HG03571 (cell line): ENCODE results near the gene ZNF326.
"Not testable (repeated sequence)": the region's sequence is repeated elsewhere in the genome, so short reads cannot be mapped to it uniquely, and the experiment has no call there.

Experiments
- ATAC-seq: cut with Tn5 transposase; IDR thresholded peaks from one replicate; pipeline ENCODE4 v1.9.1; 2021; ENCODE audit not compliant: unreplicated experiment

ZNF326 gene

GRCh38 chr1:89995598-89996449 is 914 bp downstream of the ZNF326 start:
- ATAC-seq, result no peak

- ATAC-seq, result no peak
Measured at GRCh38 chr1:89996450-89997110, 1.7 kb downstream of the ZNF326 start.

GRCh38 chr1:89997152-89997551 is 2.2 kb downstream of the ZNF326 start:
- not testable (repeated sequence) for ATAC-seq

GRCh38 chr1:89998306-89998705 is 3.4 kb downstream of the ZNF326 start:
- no peak for ATAC-seq

GRCh38 chr1:89999208-89999607 is 4.3 kb downstream of the ZNF326 start:
- ATAC-seq, result no peak

- ATAC-seq, result no peak
Measured at GRCh38 chr1:89999628-90000027, 4.7 kb downstream of the ZNF326 start.

- no peak for ATAC-seq
Measured at GRCh38 chr1:90000934-90001676, 6.2 kb downstream of the ZNF326 start.

- ATAC-seq, result no peak
Measured at GRCh38 chr1:90007979-90008404, 13.1 kb downstream of the ZNF326 start.

- ATAC-seq, result no peak
Measured at GRCh38 chr1:90012300-90012699, 17.4 kb downstream of the ZNF326 start.

- no peak for ATAC-seq
Measured at GRCh38 chr1:90023691-90024090, 28.8 kb downstream of the ZNF326 start.

- no peak for ATAC-seq
Measured at GRCh38 chr1:90027281-90027680, 32.4 kb downstream of the ZNF326 start.

- ATAC-seq, result no peak
Measured at GRCh38 chr1:90039652-90040051, 44.7 kb downstream of the ZNF326 start.

- no peak for ATAC-seq
Measured at GRCh38 chr1:90043586-90043985, 48.7 kb downstream of the ZNF326 start.

GRCh38 chr1:90044346-90044745 is 49.4 kb downstream of the ZNF326 start:
- no peak for ATAC-seq

GRCh38 chr1:90045853-90046563 is 51.1 kb downstream of the ZNF326 start:
- ATAC-seq, result no peak

GRCh38 chr1:90046635-90047034 is 51.7 kb downstream of the ZNF326 start:
- ATAC-seq, result no peak

GRCh38 chr1:90048043-90048442 is 53.1 kb downstream of the ZNF326 start:
- ATAC-seq, result no peak

GRCh38 chr1:90062700-90063643 is 68.1 kb downstream of the ZNF326 start:
- not testable (repeated sequence) for ATAC-seq

GRCh38 chr1:90064109-90064508 is 69.2 kb downstream of the ZNF326 start:
- ATAC-seq, result not testable (repeated sequence)
